H1 (cell line): ENCODE results near the gene SEPTIN5. TPM values are rescaled to one million over a fixed set of nuclear protein-coding genes. Genes with fewer than 3 reads are reported as not detected.

Experiments used
- MAFK ChIP-seq: IDR thresholded peaks from 2 replicates; pipeline ENCODE4 v1.6.1; 2012; ENCODE audit warnings: low read depth, mild to moderate bottlenecking, improper control_type of control experiment, low read length
- NRF1 ChIP-seq: IDR thresholded peaks from 2 replicates; pipeline ENCODE4 v1.6.1; 2011; ENCODE audit warnings: mild to moderate bottlenecking, low read depth, low read length, improper control_type of control experiment
- polyA plus RNA-seq, 7 experiments: library from polyadenylated mRNA; depleted of rRNA in 3 of 7; stranded (reverse) in 5 of 7; unstranded in 2 of 7; fragments of >200 nt in 5 of 7; fragments of 200-250 nt in 2 of 7; gene quantifications; 1 replicate in 5 of 7; 2 replicates in 1 of 7; 4 replicates in 1 of 7; pipeline versions ENCODE4 v1.2.1 to v1.2.3, GENCODE V29; 2011 to 2013; ENCODE audit warnings: missing spikeins in 2 of 7, mixed read lengths in 2 of 7
- total RNA-seq: library from RNA; stranded (reverse); fragmentation: NEBNext Ultra II Directional; extraction: Animal tissue kit (Norgen Biotek cat#: 25700); gene quantifications from 2 replicates; pipeline ENCODE4 v1.2.1, GENCODE V29; 2021

The SEPTIN5 gene
- total and polyA plus RNA-seq, 2 of the 8 experiments (the other 6 are each of a cell fraction or from before 2014, with no cell fraction given) = 6.0 to 8.6 TPM

DNA sequence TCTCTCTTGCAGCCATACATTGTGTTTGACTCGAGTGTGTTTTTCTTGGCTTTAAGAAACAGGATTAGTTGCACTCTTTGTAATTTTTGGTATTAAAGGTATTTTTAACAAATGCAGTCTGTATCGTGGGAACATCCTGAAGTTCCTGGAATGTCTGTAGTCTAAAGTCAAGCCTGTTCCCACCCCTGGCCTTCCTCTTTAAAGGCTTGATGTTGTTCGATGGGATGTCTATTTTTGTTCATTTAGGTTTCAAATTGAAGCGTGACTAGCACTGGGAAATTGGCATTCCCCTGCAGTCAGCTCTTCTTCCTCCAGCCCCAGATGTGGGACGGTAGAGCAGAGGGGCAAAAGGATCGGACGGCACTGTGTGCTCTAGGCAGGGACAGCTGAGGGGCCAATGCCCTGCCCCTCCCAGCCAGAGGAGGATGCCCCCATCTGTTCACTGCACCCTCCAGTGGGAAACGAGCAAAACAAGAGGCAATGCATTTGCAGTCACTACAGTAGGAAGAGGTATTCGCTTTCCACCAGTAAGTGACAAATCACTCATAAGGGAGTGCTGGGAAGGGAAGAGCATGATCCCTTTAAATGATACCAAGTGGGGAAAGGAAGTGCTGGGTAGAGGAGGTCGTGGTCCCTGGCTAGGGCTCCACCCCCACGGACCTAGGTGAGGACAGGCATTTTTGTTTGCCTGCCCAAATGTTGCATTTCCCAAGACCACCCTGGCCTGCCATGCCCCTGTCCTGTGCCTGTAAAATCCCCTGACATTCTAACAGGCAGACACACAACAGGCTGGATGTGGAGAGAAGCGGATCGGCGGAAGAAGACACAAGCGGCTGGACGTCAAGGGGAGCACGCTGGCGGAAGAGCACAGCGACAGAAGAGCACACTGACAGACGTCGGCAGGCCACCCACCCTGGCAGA lies 47.4 kb upstream of the SEPTIN5 start (continued):
- no peak for TF ChIP-seq MAFK
- no peak for TF ChIP-seq NRF1
